Lower lobe of right lung (tissue), 2 donors: Measurements from ENCODE around the gene CELF4. TPM values are rescaled to one million over a fixed set of nuclear protein-coding genes. Genes with fewer than 3 reads are reported as not detected.

ENCODE experiments used
- ATAC-seq, 2 donors: fragments of 200-7000 bp; cut with Tn5 transposase; one replicate each; pipeline ENCODE4 v1.9.1; 2020 to 2022; ENCODE audit warnings: mild to moderate bottlenecking in 2 of 2, moderate library complexity in 2 of 2
- DNase-seq: peaks from one replicate; pipeline ENCODE4 v3.0.0-alpha.2; 2020
- H3K27ac ChIP-seq: fragments of 200-600 bp; one replicate; pipeline ENCODE4 v1.8.0; 2022
- H3K27me3 ChIP-seq: fragments of 200-600 bp; one replicate; pipeline ENCODE4 v1.8.0; 2022; ENCODE audit warnings: low read depth
- H3K36me3 ChIP-seq: fragments of 200-600 bp; one replicate; pipeline ENCODE4 v1.8.0; 2022; ENCODE audit warnings: mild to moderate bottlenecking
- H3K4me1 ChIP-seq: fragments of 200-600 bp; one replicate; pipeline ENCODE4 v1.8.0; 2022
- H3K4me3 ChIP-seq: fragments of 200-600 bp; one replicate; pipeline ENCODE4 v1.8.0; 2022; ENCODE audit warnings: mild to moderate bottlenecking
- H3K9me3 ChIP-seq: fragments of 200-600 bp; one replicate; pipeline ENCODE4 v1.8.0; 2022
- CTCF ChIP-seq: fragments of 200-600 bp; IDR thresholded peaks from one replicate; pipeline ENCODE4 v1.8.0; 2022; ENCODE audit warnings: antibody characterized with exemption, mild to moderate bottlenecking
- intact Hi-C: fragments of 100-400 bp; cut with DNase I; formaldehyde crosslinking; loops from one replicate; pipeline ENCODE4 v1.11.0; 2022
- total RNA-seq: library from RNA; stranded (reverse); fragmentation: NEBNext Ultra II Directional; extraction: Animal tissue kit (Norgen Biotek cat#: 25700); gene quantifications from one replicate; pipeline ENCODE4 v1.2.1, GENCODE V29; 2021
- donor health status: DM: no; HTN: yes; CAD: no; lungs with severe emphysema.

CELF4 gene
- total RNA-seq, 1 donor from 2014 or later: 0.38 TPM

- no peak for TF ChIP-seq CTCF
Measured at GRCh38 chr18:37330173-37330572, 235.4 kb downstream of the CELF4 start.

GRCh38 chr18:37328946-37329719, 236.5 kb downstream of the CELF4 start:
- no peak for DNase-seq
- no peak for TF ChIP-seq CTCF
- Histone ChIP-seq H3K27me3 (no peaks in the 10 kb centered on the region), H3K4me3 (no peak overlapping the region), H3K36me3 (no peaks in the 10 kb centered on the region), H3K9me3 (no peaks in the 10 kb centered on the region), H3K4me1 (no peaks in the 10 kb centered on the region), H3K27ac (no peak overlapping the region)
- ATAC-seq: no peak
- intact Hi-C loops: no loop called here

More at GRCh38 chr18:37330173-37330572, 235.4 kb downstream of the CELF4 start:
- DNase-seq: no peak
- H3K36me3 ChIP-seq: no peaks in the 10 kb centered on the region
- H3K9me3 ChIP-seq: no peaks in the 10 kb centered on the region
- no peaks in the 10 kb centered on the region for H3K4me1 ChIP-seq
- H3K4me3 ChIP-seq: no peak overlapping the region
- no peak overlapping the region for H3K27ac ChIP-seq
- ATAC-seq: no peak
- intact Hi-C loops: no loop called here
- H3K27me3 ChIP-seq: no peaks in the 10 kb centered on the region

GRCh38 chr18:37327063-37327577, 238.5 kb downstream of the CELF4 start:
- H3K27me3 ChIP-seq: no peaks in the 10 kb centered on the region
- intact Hi-C loops: no loop called here
- no peak overlapping the region for H3K27ac ChIP-seq
- no peaks in the 10 kb centered on the region for H3K9me3 ChIP-seq
- H3K36me3 ChIP-seq: no peaks in the 10 kb centered on the region
- H3K4me1 ChIP-seq: no peaks in the 10 kb centered on the region
- DNase-seq: no peak
- no peak for ATAC-seq
- no peak for TF ChIP-seq CTCF
- no peak overlapping the region for H3K4me3 ChIP-seq

- ATAC-seq: peak; percentile 48 to 64
Measured at GRCh38 chr18:37322492-37323035, 243.0 kb downstream of the CELF4 start.

More at GRCh38 chr18:37322492-37323035, 243.0 kb downstream of the CELF4 start:
- Histone ChIP-seq H3K36me3 (no peaks in the 10 kb centered on the region), H3K4me1 (no peaks in the 10 kb centered on the region), H3K9me3 (no peaks in the 10 kb centered on the region), H3K4me3 (no peak overlapping the region), H3K27ac (no peak overlapping the region), H3K27me3 (no peaks in the 10 kb centered on the region)
- no peak for DNase-seq
- TF ChIP-seq CTCF: peak; percentile 73
- intact Hi-C loops: no loop called here
